Measurements from ENCODE around the gene ADGRL2.

ADGRL2 gene

DNA sequence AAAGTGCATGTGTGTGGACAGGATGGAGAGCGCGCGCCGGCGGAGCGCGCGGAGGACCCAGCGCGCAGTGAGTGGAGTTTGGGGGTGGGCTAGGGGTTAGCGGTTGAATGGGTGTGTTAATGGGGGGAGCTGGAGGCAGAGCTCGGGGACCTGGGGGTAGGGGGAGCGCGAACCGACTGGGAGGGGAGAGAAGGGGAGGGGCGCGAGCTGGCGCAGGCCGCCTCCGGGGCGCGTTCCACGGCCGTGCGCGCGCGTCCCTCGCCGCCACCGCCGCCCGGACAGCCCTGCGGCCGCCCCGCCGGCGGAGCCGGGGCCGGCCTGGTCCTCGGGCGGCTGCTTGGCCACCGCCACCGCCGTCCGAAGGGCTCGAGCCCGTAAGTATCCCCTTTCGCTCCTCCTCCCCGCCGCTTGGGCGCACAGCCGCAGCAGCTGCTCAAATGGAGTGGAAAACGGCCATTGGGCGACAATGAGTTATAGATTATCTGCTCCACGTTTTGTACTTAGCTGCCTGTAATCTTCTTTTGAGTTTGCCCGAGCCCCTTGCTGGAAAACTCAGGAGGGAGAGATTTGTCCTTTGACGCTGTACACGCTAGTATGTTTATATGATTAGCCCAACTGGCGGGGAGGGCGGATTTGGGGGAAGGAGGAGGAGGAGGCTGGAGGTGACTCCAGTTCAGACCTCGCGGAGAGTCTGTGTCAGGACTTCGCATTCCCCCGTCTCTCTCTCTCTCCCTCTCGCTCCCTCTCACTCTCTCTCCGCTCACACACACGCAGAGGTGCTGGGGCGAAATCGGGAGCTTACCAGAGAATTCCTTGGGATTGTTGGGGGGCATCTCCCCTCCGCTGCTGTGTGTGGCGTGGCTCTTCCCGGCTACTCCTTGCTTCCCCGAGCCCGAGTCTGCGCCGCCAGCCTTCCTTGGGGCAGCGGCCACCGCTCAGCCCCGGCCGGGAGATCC is at the start of gene ADGRL2:
TSS of gene ADGRL2 (plus strand) at position 240 of the 956 bp plus-strand sequence. CDS start 36,051 bp downstream, outside the sequence.
- peak; percentile 48 for DNase-seq

DNA sequence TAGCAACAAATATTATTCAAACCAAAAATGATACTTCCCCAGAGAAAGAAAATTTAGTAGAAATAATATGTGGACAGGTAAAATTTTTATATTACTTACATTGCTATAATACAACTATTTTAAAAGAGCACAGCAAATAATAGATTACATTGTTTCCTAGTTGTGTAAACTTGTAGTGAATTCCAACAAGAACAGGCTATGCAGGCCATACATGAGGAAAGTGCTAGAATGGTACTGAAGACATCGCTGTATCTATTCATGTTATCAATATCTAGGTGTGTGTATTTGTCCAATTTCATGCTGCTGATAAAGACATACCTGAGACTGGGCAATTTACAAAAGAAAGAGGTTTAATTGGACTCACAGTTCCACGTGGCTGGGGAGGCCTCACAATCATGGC is 47.9 kb upstream of the ADGRL2 start:
- DNase-seq, result no peak

DNA sequence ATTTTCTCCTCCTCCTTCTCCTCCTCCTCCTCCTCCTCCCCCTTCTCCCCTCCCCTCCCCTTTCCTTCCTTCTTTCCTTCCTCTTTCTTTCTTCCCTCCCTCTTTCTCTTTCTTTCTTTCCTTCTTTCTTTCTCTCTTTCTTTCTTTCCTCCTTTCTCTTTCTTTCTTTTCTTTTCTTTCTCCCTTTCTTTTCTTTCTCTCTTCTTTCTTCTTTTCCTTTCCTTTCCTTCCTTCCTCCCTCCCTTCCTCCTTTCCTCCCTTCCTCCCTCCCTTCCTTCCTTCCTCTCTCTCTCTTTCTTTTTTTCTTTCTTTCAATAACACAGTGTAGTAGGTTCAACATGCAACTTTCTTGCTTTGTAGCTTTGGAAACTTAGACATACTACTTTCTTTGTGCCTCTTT is 46.3 kb upstream of the ADGRL2 start:
- no peak for DNase-seq

DNA sequence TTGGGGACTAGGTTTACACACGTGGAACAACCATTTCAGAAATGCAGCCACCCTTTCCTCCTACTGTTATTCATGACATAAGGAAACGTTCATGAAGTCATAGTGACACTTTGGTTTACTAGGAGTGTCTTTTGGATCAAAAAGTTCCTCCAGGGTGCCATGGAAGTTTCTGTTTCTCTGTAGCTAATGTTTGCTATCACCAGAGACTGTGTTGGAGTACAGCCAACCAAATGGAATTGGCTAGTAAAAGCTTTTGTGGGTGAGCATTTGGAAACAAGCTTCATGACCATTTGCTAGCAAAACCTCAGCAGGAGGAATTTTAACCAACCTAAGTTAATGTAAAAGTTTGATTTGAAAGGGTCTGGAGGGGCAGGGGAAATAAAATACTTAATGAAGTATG is 43.9 kb upstream of the ADGRL2 start:
- no peak for DNase-seq

DNA sequence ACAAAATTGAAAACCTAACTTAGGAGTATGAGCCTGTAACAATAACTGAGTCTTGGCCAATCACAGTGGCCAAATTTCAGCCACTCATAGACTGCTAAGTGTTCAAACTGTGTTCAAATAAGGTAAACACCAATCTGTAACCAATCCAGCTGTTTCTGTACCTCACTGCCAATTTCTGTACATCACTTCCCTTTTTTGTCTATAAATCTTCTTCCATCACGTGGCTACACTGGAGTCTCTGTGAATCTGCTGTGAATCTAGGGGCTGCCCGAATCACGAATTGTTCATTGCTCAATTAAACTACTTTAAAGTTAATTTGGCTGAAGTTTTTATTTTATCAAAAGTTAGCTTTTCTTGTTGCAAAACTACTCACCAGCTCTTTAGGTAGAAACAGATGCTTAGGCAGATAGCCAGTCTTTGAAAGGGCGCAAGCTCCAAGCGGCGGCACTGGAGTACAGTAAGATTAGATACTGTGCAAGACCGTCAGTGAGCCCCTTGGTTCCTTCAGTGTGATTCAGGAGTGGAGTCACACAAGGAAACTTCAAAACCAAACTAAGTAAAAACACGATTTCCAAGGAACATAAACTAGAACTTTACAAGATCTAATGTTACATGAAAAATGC is 43.2 kb upstream of the ADGRL2 start:
- DNase-seq, result no peak

DNA sequence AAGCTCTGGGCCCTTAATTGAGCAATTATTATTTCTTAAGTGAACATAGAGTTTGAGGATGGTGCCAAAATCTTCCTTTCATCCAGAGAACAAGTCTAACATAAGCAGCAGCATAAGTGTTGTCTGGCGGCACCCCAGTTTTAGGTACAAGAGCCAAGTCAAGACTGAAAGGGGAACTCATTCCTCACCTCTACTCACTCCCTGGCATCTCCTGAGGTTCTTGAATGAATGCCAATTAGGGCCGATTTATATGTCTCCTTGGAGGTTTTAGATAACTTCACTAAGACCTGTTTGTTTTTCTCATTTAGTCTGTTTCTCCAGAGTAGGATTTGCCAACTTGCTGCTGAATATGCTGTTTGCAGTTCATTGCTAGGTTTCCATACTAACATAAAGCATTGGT is 42.6 kb upstream of the ADGRL2 start:
- no peak for DNase-seq

DNA sequence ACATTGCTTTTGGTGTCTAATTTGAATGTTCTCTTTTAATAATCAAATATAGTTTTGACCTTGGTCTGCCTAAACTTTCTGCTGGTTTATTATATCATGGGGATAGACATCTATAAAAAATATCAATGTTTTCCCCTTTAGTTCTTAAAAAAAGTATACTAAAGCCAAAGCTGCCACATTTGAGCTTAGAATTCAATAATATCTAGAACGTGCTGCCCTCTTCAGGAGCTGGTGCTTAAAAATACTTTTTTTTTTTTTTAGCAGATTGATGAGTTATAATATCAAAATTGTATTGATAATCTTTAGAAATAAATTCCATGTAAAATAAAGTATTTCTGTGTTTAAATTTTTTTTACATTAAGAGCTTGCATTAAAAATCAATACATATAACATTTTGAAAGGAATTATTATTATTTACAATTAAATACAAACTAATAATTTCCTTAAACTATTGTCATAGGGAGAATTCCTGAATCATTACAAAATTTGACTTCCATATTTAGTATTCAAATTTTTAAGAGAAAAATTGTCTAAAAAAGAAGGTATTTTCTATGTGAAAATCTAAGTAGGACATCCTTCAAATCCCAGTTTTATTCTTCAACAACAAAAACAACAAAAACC is 40.1 kb upstream of the ADGRL2 start:
- peak; percentile 13 for DNase-seq

DNA sequence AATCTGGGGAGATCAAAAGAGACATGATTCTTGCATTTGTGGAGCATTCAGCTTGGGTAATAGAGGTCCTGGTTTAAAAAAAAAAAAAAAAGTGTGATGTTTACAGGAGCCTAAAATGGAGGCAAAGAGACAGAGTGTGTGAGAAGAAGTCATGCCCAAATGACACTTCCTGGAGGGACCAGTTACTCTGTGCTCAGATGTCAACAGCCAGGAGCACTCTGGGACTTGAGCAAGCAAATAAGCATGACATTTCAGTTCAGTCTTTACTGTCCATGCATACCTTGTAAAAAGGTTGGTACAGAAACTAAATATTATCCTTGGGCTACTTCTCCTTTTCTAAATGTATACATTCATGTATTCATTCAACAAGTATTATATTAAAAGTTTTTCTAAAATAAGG is 25.2 kb upstream of the ADGRL2 start:
- no peak for DNase-seq

DNA sequence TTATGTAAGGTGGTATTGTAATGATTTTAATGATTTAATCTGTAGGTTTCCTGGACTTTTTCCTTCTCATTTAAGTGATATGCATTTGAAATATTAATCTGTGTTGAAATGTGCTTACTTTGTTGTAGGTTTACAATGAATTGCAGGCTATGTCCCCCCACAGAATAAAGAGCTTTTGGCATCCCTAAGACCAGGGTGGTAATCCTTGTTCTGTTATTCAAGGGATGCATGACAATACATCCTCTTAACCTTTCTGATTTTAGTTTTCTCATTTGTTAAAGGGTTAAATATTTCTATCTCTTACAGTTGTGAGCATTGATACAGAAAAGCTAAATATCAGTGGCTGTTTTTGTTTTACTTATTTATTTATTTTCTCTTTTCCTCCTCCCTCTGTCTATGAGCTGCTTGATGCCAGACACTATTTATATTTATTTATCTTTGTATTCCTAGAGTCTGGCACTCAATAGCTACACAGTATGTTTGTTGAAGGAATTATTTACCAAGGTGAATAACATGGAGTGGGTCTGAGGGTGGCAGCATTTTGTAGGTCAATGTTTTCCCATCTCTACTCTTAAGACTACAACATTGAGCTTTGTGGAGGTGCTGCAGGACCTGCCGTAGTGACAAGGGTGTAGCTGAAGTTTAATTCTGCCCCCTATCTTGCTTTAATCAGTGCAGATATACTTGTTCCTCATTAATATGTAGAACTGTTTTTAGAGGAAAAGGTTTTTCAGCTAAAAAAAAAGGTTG is 19.9 kb upstream of the ADGRL2 start:
- DNase-seq, result no peak

DNA sequence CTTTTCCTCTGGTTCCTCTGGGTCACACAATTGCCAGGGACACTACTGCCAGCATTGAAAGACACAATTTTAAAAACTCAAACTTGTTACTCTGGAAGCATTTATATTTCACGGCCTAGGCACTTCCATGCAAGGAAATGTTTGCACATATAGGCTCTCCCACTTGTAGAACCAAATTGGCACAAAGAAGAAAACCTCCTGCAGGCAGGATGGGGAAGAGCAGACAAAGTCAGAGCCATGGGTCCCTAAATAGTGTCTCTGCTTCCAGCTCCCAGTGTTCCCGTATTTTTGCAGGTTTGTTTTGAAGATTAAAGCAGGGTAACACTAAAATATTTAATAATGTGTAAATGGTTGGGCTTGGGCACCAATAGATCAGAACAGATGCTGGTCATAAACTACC is 19.0 kb upstream of the ADGRL2 start:
- no peak for DNase-seq

DNA sequence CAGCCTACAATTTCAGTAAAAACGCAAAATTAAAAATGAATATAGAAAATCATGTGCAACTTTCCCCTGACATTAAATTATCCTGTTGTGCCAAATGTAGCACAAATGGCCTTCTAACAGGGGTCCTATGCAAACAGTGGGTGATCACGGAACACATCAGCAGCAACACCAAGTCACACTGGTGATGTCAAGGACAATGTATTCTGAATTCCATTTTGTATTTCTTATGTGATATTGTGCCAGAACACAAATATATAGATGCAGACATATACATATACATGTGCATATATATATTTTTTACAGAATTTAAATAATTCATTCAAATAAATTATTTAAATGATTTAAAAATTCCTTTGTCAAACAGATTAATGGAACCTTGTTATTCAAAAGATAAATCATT is 8.6 kb upstream of the ADGRL2 start:
- DNase-seq, result no peak

DNA sequence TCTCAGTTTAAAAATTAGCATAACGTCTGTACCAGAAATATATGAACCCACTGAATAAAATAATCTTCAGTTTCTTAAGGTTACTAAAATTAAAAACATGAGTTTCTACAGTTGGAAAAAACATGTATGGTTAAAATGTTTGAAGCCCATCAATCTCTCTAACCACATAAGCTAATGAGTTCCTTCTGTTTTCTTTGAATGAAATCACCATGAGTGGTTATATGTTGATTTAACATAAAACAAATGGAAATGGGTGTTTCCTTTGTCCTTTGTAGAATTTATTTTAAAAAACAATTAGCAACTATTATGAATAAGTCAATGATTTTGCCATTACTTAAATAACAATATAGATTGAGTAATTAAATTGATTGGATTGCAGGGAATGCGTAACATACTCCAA is 3.0 kb upstream of the ADGRL2 start:
- DNase-seq, result no peak

DNA sequence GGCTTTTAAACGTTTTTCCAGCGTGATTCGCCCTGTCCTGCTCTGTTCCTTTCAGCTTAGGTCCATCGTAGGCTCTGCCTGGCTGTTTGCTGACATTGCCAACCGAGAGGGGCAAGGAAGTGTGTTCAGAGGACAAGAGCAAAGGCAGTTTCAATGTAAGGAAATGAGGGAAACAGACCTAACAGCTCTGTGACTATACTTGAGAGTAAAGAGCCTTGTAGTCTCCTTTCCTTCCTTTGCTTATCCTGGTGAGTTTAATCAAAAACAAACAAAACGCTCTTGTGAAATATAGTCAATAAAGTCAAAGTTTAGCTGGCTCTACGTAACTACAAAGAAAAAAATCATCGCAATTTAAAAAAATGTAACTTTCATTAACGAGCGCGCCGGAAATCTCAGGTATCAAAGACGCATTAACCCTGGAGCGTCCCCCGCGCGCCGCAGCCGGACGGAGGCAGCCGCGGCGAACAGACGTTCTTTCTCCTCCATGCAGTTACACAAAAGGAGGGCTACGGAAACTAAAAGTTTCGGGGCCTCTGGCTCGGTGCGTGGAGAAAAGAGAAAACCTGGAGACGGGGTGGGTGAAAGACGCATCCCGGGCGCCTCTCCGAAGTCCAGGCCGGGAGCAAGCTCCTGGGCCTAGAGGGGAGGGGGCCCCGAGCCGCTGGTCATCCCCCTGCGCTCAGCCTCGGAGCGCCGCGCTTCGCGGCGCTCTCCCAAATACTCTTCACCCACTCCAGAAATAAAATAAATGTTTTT is 617 bp upstream of the ADGRL2 start:
- no peak for DNase-seq

DNA sequence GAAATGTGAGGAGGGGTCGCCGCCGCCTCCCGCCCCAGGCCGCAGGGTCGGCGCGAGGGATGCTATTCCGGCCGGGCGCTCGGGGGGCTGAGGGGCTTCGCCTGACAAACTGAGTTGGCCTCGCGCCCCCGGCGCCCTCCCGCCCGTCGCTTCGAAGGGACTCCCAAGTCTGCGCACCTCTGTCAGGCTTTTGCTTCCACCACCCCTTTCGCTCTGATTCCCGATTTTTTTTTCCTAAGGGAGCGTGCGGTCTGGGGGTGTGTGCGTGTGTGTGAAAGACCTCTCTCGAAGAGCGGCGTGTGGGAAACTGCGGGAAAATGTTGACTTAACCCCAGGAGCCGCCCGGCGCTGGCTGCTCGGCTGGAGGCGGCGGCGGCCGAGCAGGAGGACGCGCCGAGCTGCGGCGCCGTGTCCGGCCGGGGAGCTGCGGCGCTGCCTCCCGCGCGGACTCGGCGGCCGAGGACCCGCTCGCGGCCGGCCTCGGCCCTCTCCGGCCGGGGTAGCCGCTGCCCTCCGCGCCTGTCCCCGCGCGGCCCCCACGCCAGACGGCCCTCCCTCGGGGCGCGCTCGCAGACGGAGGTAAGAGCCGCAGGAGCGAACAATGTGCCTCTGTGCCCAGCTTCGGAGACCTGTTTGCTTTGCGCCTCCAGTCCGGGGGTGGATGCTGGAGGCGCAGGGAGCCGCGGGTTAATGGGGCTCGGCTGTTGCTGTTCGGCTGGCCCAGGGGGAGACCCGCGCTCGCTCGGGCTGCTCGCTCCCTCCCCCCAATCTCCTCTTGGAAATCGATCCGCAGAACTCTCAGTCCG is 1.1 kb downstream of the ADGRL2 start:
- no peak for DNase-seq

DNA sequence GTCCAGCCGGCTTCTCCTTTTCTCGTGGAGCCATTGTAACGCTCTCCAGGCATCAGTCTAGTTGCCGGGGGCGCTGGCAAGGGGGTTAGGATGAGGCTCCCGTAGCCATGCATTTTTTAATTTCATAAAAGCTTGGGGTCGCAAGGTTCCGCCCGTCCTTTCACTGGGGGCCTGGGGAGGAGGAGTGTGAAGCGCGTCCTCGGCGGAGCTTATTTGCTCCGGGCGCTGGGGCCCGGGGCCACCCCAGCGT is 1.6 kb downstream of the ADGRL2 start:
- DNase-seq, result no peak

DNA sequence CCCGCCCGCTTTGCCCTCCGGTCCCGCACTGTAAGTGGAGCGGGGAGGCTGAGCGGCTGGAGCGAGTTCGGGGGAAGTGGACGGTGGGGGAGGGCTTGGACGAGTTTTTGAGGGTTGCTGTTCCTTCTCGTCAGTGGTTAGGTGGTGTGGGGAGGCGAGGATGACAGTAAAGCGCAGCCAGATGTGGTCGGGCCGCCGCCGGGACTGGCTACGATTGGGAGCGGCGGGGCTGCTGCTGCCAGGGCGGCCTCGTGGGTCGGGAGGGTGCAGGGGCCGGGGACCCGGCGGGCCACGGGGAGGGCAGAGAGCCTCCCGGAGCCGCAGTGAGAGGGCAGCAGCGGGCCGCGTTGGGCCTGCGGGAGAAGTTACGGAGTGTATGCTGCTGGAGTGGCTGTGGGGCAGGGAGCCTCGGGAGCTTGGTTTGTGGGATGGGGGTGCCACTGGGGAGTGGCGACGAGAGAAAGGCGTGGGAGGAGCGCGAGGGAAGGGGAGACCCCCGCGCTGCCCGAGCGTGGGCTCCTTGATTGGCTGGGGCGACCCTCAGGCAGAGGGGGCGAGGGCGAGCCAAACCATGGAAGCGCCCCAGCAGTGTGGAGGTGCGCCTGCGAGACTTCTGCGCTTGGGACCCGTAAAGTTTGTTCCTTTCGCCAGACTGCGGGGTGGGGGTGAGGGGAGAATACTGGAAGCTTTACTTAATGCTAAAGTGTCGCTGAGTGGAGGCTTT is 2.1 kb downstream of the ADGRL2 start:
- no peak for DNase-seq

DNA sequence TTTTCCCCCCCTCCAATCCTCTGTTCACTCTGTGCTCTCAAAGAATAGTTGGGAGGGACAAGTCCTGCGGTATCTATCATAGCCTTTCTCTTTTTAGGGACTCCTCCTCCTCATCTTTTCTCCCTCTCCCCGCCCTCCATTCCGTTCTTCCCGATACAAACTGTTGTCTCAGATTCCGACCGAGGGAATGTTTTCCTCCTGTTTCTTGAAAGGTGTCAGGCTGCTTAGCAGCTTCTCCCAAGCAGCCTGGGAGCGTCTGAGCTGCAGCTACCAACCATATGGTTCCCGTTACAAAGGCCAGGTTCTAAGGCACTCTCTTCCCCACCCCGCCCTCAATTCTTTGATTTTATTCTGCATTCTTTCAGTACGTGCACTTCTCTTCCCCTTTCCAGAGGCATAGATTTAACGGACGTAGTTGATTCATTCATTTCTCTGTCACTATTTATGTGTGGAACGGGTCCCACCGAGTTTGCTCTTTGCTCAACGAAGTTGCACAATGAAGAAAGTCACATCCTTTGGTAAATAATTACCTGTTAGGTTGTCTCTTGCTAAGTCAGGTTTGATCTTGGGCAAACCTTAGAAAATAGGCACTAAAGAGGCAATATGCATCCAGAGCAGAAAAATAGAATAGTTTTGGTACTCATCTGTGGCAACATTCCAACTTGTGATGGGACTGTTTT is 2.8 kb downstream of the ADGRL2 start:
- DNase-seq, result no peak

DNA sequence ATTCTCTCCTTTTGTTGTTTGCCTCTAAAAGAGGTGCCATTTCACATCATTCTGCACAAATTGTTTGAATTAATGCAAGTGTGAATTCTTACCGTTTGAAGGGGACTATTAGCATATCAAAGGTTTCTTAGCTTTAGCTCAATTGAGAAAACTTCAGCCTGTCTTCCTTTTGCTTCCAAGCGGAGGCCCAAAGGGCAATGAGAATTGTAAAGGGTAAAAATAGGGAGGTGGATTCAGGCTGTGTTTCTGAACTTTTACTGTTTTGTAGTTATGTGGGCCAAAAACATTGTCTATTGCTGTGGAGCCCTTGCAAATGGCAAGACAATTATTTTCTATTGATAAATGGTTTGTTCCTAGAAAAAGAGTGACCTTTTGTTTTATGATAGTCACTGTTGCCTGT is 3.6 kb downstream of the ADGRL2 start:
- DNase-seq, result no peak

DNA sequence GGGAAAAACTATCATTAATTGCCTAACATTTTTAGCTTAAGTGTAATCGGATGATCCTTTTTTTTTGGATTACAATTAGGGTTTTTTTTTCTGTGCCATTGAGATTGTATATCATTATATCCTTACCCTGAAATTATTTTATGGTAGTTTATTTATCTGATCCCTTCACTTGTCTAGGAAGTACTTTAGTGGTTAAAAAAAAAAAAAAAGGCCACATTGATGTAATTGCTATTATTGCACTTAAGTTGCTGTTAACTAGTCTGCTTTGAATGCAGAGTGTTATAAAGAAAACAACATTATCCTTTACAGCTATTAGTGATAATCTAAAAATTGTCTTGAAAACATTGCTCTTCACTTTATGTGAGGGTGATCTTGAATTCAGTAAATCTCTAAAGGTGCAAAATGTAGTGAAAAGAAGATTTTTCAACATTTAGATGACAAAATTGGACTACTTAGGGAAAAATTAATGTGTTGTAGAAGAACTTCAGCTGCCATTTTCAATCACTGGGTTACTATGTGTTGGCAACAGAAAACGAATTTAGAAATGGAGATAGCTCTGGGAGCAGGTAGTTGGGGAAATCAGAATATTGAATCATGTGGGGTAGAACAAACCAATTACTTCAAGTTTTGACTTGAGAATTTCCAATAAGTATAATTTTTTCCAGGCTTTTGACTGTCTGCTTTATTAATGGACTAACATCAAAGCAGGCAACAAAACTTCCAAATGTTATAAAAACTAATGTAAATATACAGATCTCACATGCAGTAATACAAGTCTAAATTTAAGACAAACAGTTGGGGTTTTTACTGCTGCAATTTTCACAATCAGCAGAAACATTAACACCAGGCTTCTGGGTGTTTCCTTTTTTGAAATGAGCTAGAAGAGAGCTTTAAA is 5.0 kb downstream of the ADGRL2 start:
- DNase-seq, result no peak

DNA sequence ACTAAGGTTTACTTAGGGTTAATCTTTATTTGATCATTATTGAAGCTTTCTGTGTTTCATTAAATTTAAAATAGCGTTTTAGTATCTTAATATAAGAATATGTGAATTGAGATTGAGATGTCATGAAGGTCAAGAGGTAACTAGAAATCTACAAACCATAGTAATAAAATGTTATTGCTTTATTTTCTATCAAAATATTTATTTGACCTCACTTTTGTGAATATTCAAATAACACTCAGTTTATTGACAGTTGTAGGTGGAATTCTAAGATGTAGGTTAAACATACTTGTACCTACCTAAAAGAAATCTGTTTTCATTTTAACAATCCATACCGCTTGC is 5.7 kb downstream of the ADGRL2 start:
- no peak for DNase-seq
